OCI-LY1 (cell line): ENCODE results near the gene CCDC12.

Experiments used
- H2AFZ ChIP-seq: fragments of 200-600 bp; sonication (generic), shearing (Covaris generic); 2 replicates; pipeline ENCODE4 v1.6.0; 2014; ENCODE audit warnings: antibody characterized with exemption, mild to moderate bottlenecking, low read length
- H3F3A ChIP-seq: fragments of 200-600 bp; sonication (generic), shearing (Covaris generic); 2 replicates; pipeline ENCODE4 v1.6.0; 2014; ENCODE audit warnings: mild to moderate bottlenecking, antibody characterized with exemption, low read length, moderate library complexity; ENCODE audit not compliant: insufficient read depth
- H3K27ac ChIP-seq: fragments of 200-600 bp; sonication (generic); 2 replicates; pipeline ENCODE4 v1.5.1; 2014; ENCODE audit warnings: low read length, mixed run types, mild to moderate bottlenecking, low read depth; ENCODE audit not compliant: poor library complexity, severe bottlenecking
- H3K27me3 ChIP-seq: fragments of 200-600 bp; sonication (generic); 2 replicates; pipeline ENCODE4 v1.6.0; 2014; ENCODE audit warnings: antibody characterized with exemption, mild to moderate bottlenecking, low read length, moderate library complexity; ENCODE audit not compliant: insufficient read depth
- H3K36me3 ChIP-seq: fragments of 200-600 bp; sonication (generic); 2 replicates; pipeline ENCODE4 v1.6.1; 2014; ENCODE audit warnings: mild to moderate bottlenecking, antibody characterized with exemption, low read length, moderate library complexity, mixed read lengths; ENCODE audit not compliant: insufficient read depth
- H3K4me1 ChIP-seq: fragments of 200-600 bp; sonication (generic); 2 replicates; pipeline ENCODE4 v1.5.1; 2014; ENCODE audit warnings: mild to moderate bottlenecking, low read length, moderate library complexity; ENCODE audit not compliant: insufficient read depth, severe bottlenecking
- H3K4me2 ChIP-seq: fragments of 200-600 bp; sonication (generic), shearing (Covaris generic); 2 replicates; pipeline ENCODE4 v1.6.1; 2014; ENCODE audit warnings: low read length
- H3K4me3 ChIP-seq: fragments of 200-600 bp; sonication (generic); 2 replicates; pipeline ENCODE4 v1.5.1; 2014; ENCODE audit warnings: low read length, low read depth, mild to moderate bottlenecking, mixed read lengths; ENCODE audit not compliant: poor library complexity, severe bottlenecking
- H3K79me2 ChIP-seq: fragments of 200-600 bp; shearing (Covaris generic); 2 replicates; pipeline ENCODE4 v1.6.1; 2016; ENCODE audit warnings: mixed run types, low read length, mixed read lengths; ENCODE audit not compliant: insufficient read depth
- H3K9ac ChIP-seq: fragments of 200-600 bp; sonication (generic), shearing (Covaris generic); 2 replicates; pipeline ENCODE4 v1.6.1; 2014; ENCODE audit warnings: mild to moderate bottlenecking, low read length, mixed read lengths
- H3K9me2 ChIP-seq: fragments of 200-600 bp; sonication (generic), shearing (Covaris generic); 2 replicates; pipeline ENCODE4 v1.6.1; 2014; ENCODE audit warnings: low read depth, mild to moderate bottlenecking, low read length, mixed read lengths
- H3K9me3 ChIP-seq: fragments of 200-600 bp; shearing (Covaris generic); 2 replicates; pipeline ENCODE4 v1.6.1; 2014; ENCODE audit warnings: low read length, mixed read lengths
- H4K20me1 ChIP-seq: fragments of 200-600 bp; sonication (generic), shearing (Covaris generic); 2 replicates; pipeline ENCODE4 v1.6.0; 2016; ENCODE audit warnings: mild to moderate bottlenecking, low read length; ENCODE audit not compliant: insufficient read depth
- CTCF ChIP-seq: fragments of 200-600 bp; sonication (generic), shearing (Covaris generic); IDR thresholded peaks from 2 replicates; pipeline ENCODE4 v1.5.1; 2017; ENCODE audit warnings: mild to moderate bottlenecking, antibody characterized with exemption, low read length, moderate library complexity, mixed read lengths
- EZH2 ChIP-seq: fragments of 200-600 bp; sonication (generic), shearing (Covaris generic); IDR thresholded peaks from 2 replicates; pipeline ENCODE4 v1.8.0; 2017; ENCODE audit warnings: borderline replicate concordance, mixed run types, mild to moderate bottlenecking, antibody characterized with exemption, low read length, moderate library complexity, mixed read lengths

CCDC12 gene

GRCh38 chr3:46895204-46895660 lies 81.3 kb downstream of the CCDC12 start:
- Histone ChIP-seq H3K4me2 (no peak overlapping the region), H3K4me1 (no peaks in the 10 kb centered on the region), H3K9me2 (no peaks in the 10 kb centered on the region), H4K20me1 (no peaks in the 10 kb centered on the region), H3K36me3 (no peaks in the 10 kb centered on the region), H3K27me3 (peaks cover 6% of the 10 kb centered on the region; the same call in 1 of the 2 replicates), H3K4me3 (no peak overlapping the region), H3K79me2 (no peaks in the 10 kb centered on the region), H2AFZ (no peak overlapping the region), H3K9me3 (no peaks in the 10 kb centered on the region), H3K27ac (no peak overlapping the region), H3F3A (no peaks in the 10 kb centered on the region), H3K9ac (no peak overlapping the region)
- TF ChIP-seq EZH2 (no peak), CTCF (peak; percentile 97)

- no peaks in the 10 kb centered on the region for H3K9me3 ChIP-seq
- no peaks in the 10 kb centered on the region for H3F3A ChIP-seq
- no peaks in the 10 kb centered on the region for H3K36me3 ChIP-seq
- no peaks in the 10 kb centered on the region for H3K79me2 ChIP-seq
- no peak overlapping the region for H2AFZ ChIP-seq
- no peak overlapping the region for H3K9ac ChIP-seq
- H3K9me2 ChIP-seq, result no peaks in the 10 kb centered on the region
- no peaks in the 10 kb centered on the region for H4K20me1 ChIP-seq
- peaks cover 2% of the 10 kb centered on the region; the same call in 1 of the 2 replicates for H3K27me3 ChIP-seq
- no peak overlapping the region for H3K4me3 ChIP-seq
- TF ChIP-seq CTCF (no peak), EZH2 (no peak)
- no peak overlapping the region for H3K27ac ChIP-seq
- H3K4me2 ChIP-seq, result no peak overlapping the region
- no peaks in the 10 kb centered on the region for H3K4me1 ChIP-seq
Measured at GRCh38 chr3:46894256-46894655, 82.3 kb downstream of the CCDC12 start.

- TF ChIP-seq EZH2 (no peak), CTCF (no peak)
- Histone ChIP-seq H3F3A (no peaks in the 10 kb centered on the region), H3K4me1 (no peaks in the 10 kb centered on the region), H3K9ac (no peak overlapping the region), H3K27me3 (peaks cover 2% of the 10 kb centered on the region; the same call in 1 of the 2 replicates), H4K20me1 (no peaks in the 10 kb centered on the region), H3K4me2 (no peak overlapping the region), H3K36me3 (no peaks in the 10 kb centered on the region), H3K4me3 (no peak overlapping the region), H3K27ac (no peak overlapping the region), H3K9me2 (no peaks in the 10 kb centered on the region), H3K9me3 (no peaks in the 10 kb centered on the region), H2AFZ (no peak overlapping the region), H3K79me2 (no peaks in the 10 kb centered on the region)
Measured at GRCh38 chr3:46893763-46894162, 82.8 kb downstream of the CCDC12 start.
